Stimulated activated CD4-positive, alpha-beta T cell treated with anti-CD3 and anti-CD28 coated beads, Interleukin-4, amount 100 ng/mL, for 48 hours (primary cell): ENCODE measurements around the gene TGFBR3L.
"Not testable (repeated sequence)": the region's sequence is repeated elsewhere in the genome, so short reads cannot be mapped to it uniquely, and the experiment has no call there.

Experiments
- DNase-seq, 2 donors: peaks; one replicate each; pipeline ENCODE4 v3.0.0-alpha.2; 2020; ENCODE audit warnings: low read depth in 2 of 2

The TGFBR3L gene

DNA sequence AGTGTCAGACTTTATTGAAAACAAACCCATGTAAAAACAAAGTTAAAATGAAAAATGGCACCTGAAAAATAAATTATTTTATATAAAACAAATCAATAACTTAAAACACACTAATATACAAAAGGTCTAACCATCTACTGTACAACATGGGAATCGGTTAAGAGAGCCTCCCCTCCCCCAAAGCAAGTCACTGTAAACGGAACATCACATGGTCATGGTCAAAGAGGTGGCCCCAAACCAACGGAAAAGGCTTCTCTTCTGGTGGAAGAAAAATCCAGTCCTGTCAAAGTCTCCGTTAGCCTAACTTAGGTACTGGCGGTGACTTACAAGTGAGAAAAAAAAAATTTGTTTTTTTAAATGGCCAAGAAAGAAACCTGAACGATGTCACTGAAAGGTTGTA, 44.6 kb downstream of the TGFBR3L start:
- no peak for DNase-seq

GRCh38 chr19:7961082-7961481, 46.5 kb downstream of the TGFBR3L start:
- DNase-seq, result not testable (repeated sequence)

DNA sequence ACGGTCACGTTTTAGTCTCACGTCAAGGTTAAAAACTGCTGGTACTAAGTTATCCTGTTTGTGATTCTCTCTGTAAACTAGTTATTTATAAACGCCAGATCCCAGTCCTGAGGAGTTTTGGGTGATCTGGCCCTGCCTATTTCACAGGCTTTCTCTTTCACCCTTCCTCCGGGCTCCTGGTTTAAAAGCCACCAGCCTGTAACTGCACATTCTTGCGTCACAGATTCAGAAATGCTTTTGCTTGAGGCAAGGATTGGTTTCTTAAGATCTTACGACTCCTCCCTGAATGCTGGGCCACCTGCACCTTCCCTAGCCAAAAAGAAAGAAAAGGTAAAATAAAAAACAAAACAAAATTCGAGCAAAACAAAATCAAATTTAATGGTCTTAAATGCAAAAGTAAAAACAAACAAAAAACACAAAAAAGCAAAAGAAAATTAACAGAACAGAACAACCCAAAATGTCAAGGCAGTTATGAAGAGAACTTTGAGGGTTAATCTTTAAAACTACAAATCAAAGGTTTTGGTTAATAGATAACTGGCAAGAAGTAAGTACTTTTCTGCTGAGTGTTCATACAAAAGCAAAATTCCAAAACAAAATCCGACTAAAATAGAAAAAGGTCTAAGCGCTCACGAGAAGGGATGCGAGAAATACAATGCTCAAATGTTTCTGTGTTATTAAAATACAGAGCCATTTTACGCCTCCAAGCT, 47.4 kb downstream of the TGFBR3L start:
- no peak for DNase-seq

DNA sequence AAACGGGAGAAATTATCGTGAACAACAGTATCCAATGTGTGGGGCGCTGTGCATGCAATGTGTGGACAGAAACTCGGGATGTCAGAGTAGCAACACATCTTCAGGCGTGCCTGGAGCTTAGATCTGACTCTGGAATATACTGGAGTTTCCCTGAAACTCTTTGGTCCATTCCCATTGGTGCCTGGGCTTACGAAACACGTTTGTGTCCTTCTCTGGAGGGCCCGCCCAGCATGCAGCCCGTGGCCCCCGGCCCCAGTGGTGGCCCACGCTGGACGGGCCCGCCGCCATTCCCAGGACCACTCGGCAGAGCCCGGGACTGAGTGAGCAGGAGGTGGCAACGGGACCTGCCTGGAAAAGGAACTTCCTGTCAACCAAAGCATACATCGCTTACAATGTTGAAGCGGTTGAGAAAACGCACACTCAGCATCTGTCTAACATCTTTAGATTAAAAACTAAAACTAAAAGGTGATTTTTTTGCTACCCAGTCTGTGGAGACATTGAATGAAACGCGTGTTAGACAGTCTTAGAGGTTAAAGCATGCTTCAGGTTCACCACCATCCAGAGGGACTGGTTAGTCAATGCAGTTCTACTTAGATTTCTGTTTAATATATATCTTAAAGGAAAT, 48.1 kb downstream of the TGFBR3L start:
- no peak for DNase-seq

GRCh38 chr19:7963566-7963965, 48.9 kb downstream of the TGFBR3L start:
- no peak for DNase-seq

DNA sequence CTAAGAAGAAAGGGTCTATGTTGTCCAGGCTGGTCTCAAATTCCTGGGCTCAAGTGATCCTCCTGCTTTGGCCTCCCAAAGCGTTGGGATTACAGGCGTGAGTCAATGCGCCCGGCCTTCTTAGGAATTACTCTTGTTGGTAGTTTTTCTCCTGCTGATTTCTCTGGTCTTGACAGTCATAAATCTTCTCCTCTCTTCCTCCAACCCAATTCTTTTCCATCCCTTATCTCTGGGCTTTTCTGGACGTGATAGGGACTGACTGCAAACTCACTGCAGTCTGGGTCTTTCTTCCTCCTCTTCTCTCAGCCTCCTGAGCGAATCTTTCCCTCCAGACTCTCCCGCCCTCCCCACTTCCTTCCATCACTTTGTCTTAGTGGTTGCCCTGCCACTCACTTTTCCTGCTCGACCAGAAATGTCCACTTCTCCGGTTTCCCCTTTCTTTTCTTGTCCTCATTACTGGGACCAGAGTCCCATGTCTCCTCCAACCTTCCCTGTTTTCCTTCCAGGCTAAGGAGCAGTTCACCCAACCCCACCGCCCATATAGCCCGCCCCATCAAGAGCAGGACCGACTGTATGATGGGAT, 50.7 kb downstream of the TGFBR3L start:
- DNase-seq, result no peak

GRCh38 chr19:7965921-7966665, 51.5 kb downstream of the TGFBR3L start:
- no peak for DNase-seq

DNA sequence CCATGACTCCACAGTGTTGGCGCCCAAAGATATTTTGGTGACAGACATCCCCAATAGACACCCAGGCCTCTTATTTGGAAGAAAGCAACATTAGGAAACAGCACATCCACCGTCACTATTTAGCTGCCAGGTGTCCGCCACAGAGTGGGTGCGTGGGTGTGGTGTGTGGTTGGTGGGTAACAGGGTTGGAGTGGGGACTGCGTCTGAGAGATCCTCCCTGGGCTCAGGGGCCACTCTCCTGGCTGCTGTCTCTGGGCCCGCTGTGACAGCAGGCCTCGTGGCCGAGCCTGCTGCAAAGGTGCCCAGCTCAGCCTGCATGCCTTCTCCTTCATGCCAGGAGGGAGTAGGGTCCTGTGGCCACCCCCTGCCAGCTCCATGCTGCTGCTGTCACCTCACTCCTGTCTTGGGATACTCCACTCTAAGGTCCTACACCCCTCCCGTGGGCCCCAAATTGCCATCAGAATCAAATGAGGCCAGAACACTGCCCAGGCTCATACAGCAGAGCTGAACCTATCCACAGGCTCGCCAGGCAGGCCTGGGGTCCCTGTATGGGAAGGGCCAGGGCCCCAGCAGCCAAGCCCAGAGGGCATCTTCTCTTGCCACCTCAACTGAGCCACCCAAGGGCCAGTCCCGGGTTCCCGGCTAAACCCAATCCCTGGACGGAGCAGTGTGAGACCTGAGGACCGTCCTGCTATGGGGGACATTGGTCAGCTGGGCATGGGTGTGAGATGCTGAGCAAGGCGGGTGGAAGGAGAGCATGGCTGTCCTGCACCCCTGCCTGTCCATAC, 53.6 kb downstream of the TGFBR3L start:
- no peak for DNase-seq
